ENCODE results near the gene FNTB.

- TF ChIP-seq, protein P1, sequence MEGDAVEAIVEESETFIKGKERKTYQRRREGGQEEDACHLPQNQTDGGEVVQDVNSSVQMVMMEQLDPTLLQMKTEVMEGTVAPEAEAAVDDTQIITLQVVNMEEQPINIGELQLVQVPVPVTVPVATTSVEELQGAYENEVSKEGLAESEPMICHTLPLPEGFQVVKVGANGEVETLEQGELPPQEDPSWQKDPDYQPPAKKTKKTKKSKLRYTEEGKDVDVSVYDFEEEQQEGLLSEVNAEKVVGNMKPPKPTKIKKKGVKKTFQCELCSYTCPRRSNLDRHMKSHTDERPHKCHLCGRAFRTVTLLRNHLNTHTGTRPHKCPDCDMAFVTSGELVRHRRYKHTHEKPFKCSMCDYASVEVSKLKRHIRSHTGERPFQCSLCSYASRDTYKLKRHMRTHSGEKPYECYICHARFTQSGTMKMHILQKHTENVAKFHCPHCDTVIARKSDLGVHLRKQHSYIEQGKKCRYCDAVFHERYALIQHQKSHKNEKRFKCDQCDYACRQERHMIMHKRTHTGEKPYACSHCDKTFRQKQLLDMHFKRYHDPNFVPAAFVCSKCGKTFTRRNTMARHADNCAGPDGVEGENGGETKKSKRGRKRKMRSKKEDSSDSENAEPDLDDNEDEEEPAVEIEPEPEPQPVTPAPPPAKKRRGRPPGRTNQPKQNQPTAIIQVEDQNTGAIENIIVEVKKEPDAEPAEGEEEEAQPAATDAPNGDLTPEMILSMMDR (IDR thresholded peaks at IDR 0.05; ENCODE audit: poor library complexity, severe bottlenecking), result peak; percentile 5
- no peak for TF ChIP-seq POLR2AphosphoS5 (IDR thresholded peaks at IDR 0.05)
These were observed 15.2 kb upstream of the FNTB start for GRCh38 chr14:64971491-64971942.
